Fibroblast of pulmonary artery (primary cell): ENCODE measurements around the gene SLC35B1.
A peak's percentile ranks its signal among the peaks of the same experiment; 100 is the strongest.

Experiments
- DNase-seq: peaks from one replicate; pipeline ENCODE4 v3.0.0-alpha.2; 2010; ENCODE audit warnings: low read depth
- H3K4me3 ChIP-seq: replicated peaks from 2 replicates; pipeline ENCODE4 v1.5.1; 2011; ENCODE audit warnings: low read depth, mild to moderate bottlenecking, control low read depth, low read length, moderate library complexity
- TF ChIP-seq, protein P1 (sequence below): IDR thresholded peaks from 2 replicates; pipeline ENCODE4 v1.5.1; 2011; ENCODE audit warnings: mild to moderate bottlenecking, control low read depth, low read length, inconsistent platforms; ENCODE audit errors: missing control alignments

SLC35B1 gene

DNA sequence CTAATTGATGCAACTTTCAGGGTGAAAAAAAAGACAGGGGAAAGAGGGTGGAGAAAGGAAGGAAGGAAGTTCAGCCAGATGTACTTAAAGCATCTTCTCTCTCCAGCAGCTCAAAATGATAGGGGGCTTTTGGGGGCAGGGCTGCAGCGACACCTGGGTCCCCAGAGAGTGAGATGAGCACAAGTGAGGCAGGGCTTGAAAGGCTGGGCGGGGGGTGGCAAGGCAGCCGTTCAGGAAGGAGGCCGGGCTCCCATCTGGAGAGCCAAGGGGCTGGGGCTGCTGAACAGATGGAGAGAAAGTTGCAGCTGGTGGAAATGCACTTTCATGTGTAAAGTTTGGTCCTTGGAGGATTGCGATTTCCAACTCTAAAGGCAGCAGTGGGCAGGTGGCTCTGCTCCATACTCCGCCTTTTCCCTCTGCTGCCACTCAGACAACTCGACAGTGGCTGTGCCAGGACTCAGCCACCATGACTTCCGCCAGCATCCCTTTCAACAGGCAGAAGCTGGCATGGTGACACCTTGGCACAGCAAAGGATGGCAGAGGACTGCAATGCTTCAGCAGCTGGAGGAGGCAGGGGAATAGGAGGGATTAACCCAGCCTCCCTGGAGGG, 7.7 kb downstream of the SLC35B1 start:
- TF ChIP-seq, protein P1, sequence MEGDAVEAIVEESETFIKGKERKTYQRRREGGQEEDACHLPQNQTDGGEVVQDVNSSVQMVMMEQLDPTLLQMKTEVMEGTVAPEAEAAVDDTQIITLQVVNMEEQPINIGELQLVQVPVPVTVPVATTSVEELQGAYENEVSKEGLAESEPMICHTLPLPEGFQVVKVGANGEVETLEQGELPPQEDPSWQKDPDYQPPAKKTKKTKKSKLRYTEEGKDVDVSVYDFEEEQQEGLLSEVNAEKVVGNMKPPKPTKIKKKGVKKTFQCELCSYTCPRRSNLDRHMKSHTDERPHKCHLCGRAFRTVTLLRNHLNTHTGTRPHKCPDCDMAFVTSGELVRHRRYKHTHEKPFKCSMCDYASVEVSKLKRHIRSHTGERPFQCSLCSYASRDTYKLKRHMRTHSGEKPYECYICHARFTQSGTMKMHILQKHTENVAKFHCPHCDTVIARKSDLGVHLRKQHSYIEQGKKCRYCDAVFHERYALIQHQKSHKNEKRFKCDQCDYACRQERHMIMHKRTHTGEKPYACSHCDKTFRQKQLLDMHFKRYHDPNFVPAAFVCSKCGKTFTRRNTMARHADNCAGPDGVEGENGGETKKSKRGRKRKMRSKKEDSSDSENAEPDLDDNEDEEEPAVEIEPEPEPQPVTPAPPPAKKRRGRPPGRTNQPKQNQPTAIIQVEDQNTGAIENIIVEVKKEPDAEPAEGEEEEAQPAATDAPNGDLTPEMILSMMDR = no peak
- DNase-seq = no peak
- H3K4me3 ChIP-seq = no peak overlapping the region

DNA sequence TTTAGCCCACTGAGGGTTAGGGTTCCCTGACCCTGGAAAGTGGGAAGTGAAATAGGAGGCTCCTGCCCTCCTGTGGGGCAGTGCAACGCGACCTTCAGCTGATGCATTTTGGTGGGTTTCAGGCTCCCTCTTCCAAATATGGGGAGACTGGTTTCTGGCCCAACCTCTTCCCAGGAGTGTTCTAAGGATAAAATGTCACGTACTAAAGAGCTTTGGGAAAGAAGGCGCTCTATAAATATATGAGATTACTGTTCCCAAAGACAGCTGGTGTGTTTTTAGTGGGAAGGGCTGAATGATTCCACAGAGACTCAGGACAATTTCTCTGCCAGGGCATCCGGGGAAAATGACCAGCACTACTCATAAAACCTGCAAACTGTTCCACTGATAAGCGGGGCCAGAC, 9.8 kb downstream of the SLC35B1 start:
- H3K4me3 ChIP-seq = no peak overlapping the region
- DNase-seq = no peak
- TF ChIP-seq, protein P1 = no peak

DNA sequence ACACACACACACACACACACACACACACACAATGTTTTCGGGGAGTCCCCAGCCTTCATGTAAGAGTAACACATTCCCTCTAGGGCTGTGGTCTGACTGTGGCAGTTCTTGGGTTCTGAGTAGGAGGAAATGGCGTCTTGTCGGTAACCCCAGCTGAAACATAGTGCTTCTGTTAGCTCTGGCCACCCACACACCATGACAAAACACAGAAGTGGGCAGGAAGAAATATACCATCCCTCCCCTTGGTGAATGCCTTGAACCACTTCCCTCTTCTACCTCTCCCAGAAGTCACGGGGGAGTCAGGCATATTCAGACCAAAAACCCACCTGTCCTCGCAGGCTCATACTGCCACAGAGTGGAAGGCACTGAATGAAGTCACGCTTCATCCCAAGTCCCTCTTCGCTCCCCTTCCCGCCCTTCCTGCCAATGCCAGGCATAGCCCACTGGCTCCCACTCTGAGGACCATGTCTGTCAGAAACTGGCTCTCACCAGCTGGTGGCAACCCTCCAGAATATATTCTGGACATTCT, 11.5 kb downstream of the SLC35B1 start:
- no peak for DNase-seq
- TF ChIP-seq, protein P1 = no peak
- H3K4me3 ChIP-seq = no peak overlapping the region

DNA sequence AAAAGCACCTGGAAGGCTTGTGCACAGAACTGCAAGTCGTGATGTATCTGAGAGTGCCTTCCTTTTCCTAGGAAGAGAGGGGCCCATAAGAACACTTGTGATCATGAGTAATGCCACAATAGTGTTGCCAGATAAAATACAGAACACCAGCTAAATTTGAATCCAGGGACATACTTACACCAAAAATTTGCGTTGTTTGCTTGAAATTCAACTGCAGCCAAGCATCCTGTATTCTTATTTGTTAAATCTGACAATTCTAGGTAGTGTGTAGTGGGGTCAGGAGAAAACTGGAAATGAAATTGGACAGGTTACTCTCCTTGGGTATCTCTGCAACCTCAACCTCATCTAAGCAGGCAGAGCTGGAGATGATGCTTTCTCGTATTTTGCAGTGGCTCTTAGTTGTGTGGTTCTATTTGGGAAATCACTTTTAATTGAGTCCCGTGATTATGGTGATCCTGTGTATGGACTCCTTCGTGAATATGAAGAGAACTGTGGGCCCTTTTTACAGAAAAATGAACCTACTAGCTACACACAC, 12.0 kb downstream of the SLC35B1 start:
- H3K4me3 ChIP-seq = no peak overlapping the region
- no peak for DNase-seq
- TF ChIP-seq, protein P1 = no peak

DNA sequence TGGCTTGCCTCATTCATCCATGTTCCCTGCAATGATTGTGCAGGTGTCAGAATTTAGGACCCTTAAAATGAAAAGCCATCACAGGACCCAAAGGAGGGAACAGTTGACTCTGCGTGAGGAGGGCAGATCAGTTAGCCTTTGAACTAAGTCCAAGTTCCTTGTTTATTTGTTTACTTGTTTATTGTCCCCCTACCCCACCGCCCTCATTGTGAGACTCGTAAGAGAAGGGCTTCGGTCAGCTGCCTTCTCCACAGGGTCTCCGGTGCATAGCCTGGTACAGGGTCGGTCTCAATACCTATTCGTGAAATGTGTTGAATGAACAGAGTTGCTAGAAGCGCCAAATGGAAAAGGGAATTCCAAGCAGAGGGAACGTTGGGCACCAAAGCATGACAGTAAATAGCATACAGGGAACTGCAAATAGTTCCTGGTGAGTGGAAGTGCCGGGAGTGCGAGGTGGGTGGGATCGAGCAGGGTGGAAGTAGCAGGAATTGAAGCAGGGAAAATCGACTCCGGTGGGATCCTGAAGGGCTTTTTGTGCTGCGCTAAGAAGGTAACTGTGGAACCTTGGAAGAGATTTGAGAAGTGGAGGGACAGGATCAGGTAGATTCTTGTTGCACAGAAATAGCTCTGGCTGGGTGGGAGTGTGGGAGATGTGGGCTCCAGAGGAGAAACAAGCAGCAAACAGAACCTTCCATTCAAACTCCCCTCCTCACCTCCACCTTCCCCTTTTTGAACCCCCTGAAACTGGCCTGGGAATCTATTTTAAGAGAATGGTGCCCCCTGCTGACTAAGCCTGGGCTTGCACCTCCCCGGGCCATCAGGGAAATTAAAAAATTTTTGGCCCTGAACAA, 12.7 kb downstream of the SLC35B1 start:
- TF ChIP-seq, protein P1 = peak; percentile 88
- H3K4me3 ChIP-seq = no peak overlapping the region
- DNase-seq = peak; percentile 41

DNA sequence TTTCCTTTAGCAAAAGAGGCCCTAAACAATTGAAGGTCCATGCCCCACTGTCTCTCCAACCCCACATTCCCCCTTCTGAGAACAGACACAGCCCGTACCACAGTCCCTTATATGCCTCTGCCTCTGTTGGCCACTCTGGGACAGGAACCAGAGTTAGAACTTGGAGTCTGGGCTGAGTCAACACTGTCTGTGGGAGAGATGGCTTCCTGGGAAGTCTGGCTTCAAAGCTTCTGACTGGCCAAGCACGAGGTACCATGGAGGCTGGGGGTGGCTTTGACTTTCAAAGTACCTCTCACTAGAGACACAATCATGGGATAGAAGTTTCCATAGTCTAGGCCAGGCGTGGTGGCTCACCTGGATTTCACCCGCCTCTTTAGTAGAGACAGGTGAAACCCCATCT, 15.0 kb downstream of the SLC35B1 start:
- H3K4me3 ChIP-seq = no peak overlapping the region
- DNase-seq = no peak
- TF ChIP-seq, protein P1 = no peak
